Esophagus squamous epithelium (tissue), 5 donors: Measurements from ENCODE around the gene WWOX. TPM values are rescaled to one million over a fixed set of nuclear protein-coding genes. Genes with fewer than 3 reads are reported as not detected.

Experiments
- DNase-seq: peaks from one replicate; lab custom pipeline; 2025; lab: John Stamatoyannopoulos, UW
- H3K27ac ChIP-seq, 4 donors: fragments of 200-600 bp; sonication (generic); one replicate each; pipeline ENCODE4 v1.5.1; 2016 to 2019; ENCODE audit warnings: mild to moderate bottlenecking in 1 of 4
- H3K27me3 ChIP-seq, 4 donors: fragments of 200-600 bp; sonication (generic); 1 replicate in 3 of 4; 2 replicates in 1 of 4; pipeline versions ENCODE4 v1.5.1 to v1.6.0; 2017 to 2021; ENCODE audit warnings: antibody characterized with exemption in 1 of 4
- H3K36me3 ChIP-seq, 3 donors: fragments of 200-600 bp; sonication (generic); one replicate each; pipeline ENCODE4 v1.5.1; 2016 to 2019
- H3K4me1 ChIP-seq, 3 donors: fragments of 200-600 bp; sonication (generic); one replicate each; pipeline ENCODE4 v1.5.1; 2017 to 2019
- H3K4me3 ChIP-seq, 4 donors: fragments of 200-600 bp; sonication (generic); 1 replicate in 3 of 4; 2 replicates in 1 of 4; pipeline ENCODE4 v1.5.1; 2016 to 2019; ENCODE audit warnings: mild to moderate bottlenecking in 2 of 4, moderate library complexity in 1 of 4
- H3K9me3 ChIP-seq, 3 donors: fragments of 200-600 bp; sonication (generic); one replicate each; pipeline ENCODE4 v1.5.1; 2016 to 2019
- POLR2A ChIP-seq, 4 donors: fragments of 450-650 bp; IDR thresholded peaks; one replicate each; pipeline ENCODE4 v1.6.1; 2017; ENCODE audit warnings: antibody characterized with exemption in 4 of 4, mild to moderate bottlenecking in 4 of 4, moderate library complexity in 3 of 4
- WGBS, 2 donors: methylation state at CpG; one replicate each; pipeline ENCODE4 v1.1.5; 2018; 5-methylcytosine and 5-hydroxymethylcytosine counted together
- intact Hi-C: fragments of 100-400 bp; cut with DNase I; formaldehyde crosslinking; loops from one replicate; pipeline ENCODE4 v1.15.0; 2022
- total RNA-seq, 4 donors: library from RNA; depleted of rRNA; stranded (reverse); fragments of >200 nt; gene quantifications; one replicate each; pipeline ENCODE4 v1.1.0, GENCODE V29; 2016
- TF ChIP-seq, protein P1 (sequence below), 6 experiments: fragments of 450-650 bp in 4 of 6; fragments of 200-600 bp in 2 of 6; sonication (generic) in 2 of 6; IDR thresholded peaks; one replicate each; pipeline ENCODE4 v1.5.1; 2016 to 2019; ENCODE audit warnings: antibody characterized with exemption in 6 of 6, mild to moderate bottlenecking in 4 of 6, moderate library complexity in 4 of 6
- donor health status: DM: yes; HTN: yes; CAD: no.

The WWOX gene
- total RNA-seq, 4 donors from 2014 or later: 20.9 to 31.1 (median 27.5) TPM

DNA sequence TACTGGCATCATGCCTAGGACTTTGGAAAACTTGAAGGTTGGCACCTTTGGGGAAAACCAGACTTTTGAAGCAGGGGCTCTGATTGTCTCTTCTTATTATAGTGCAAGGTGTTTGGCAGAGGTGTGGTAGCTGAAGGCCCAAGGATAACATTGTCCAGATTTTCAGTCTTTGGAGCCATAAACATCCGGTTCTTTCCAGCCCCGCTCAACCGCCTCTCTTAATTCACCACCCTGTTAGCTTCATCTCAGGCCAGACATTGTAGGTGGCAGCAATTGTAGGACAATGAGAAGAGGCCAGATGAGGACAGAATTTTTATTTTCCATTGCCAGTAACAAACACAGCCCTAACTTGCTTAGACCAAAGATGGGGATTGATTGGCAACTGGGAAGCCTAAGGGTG is 851.3 kb downstream of the WWOX start:
- H3K9me3 ChIP-seq: no peaks in the 10 kb centered on the region
- no peak overlapping the region for H3K27ac ChIP-seq
- H3K36me3 ChIP-seq: no peaks in the 10 kb centered on the region
- peaks cover 0 to 15% (median 0%) of the 10 kb centered on the region in 3 donors for H3K4me1 ChIP-seq
- no peak overlapping the region for H3K4me3 ChIP-seq
- TF ChIP-seq, protein P1, sequence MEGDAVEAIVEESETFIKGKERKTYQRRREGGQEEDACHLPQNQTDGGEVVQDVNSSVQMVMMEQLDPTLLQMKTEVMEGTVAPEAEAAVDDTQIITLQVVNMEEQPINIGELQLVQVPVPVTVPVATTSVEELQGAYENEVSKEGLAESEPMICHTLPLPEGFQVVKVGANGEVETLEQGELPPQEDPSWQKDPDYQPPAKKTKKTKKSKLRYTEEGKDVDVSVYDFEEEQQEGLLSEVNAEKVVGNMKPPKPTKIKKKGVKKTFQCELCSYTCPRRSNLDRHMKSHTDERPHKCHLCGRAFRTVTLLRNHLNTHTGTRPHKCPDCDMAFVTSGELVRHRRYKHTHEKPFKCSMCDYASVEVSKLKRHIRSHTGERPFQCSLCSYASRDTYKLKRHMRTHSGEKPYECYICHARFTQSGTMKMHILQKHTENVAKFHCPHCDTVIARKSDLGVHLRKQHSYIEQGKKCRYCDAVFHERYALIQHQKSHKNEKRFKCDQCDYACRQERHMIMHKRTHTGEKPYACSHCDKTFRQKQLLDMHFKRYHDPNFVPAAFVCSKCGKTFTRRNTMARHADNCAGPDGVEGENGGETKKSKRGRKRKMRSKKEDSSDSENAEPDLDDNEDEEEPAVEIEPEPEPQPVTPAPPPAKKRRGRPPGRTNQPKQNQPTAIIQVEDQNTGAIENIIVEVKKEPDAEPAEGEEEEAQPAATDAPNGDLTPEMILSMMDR (IDR thresholded peaks at IDR 0.05): no peak
- TF ChIP-seq POLR2A (IDR thresholded peaks at IDR 0.05): no peak
- 61 to 63% methylated on average over 3 of the region's 3 CpGs for WGBS, 2 donors
- DNase-seq: no peak
- H3K27me3 ChIP-seq: no peaks in the 10 kb centered on the region
- intact Hi-C loops: no loop called here

DNA sequence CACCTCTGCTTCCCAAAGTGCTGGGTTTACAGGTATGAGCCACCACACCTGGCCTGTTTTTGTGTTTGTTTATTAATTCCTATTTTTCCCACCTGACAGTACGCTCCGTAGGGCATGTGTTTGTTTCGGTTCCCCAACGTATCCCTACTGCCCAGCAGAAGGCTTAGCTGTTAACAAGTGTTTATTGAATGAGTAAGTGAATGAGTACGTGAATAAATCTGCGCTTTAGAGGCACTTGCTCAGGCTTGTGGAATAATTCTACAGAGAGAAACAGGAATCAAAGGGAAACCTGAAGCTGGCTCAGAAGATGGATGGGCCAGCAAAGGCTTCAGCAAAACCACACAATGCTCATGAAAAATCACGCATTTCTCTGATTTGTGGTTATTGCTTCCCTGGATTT is 853.2 kb downstream of the WWOX start:
- 42 to 49% methylated on average over 7 of the region's 7 CpGs for WGBS, 2 donors
- H3K36me3 ChIP-seq: no peaks in the 10 kb centered on the region
- no peaks in the 10 kb centered on the region for H3K27me3 ChIP-seq
- H3K4me1 ChIP-seq: peaks cover 0 to 16% (median 0%) of the 10 kb centered on the region in 3 donors
- H3K9me3 ChIP-seq: no peaks in the 10 kb centered on the region
- no peak for TF ChIP-seq POLR2A (IDR thresholded peaks at IDR 0.05)
- TF ChIP-seq, protein P1 (IDR thresholded peaks at IDR 0.05): no peak
- no peak overlapping the region for H3K27ac ChIP-seq
- no peak for DNase-seq
- H3K4me3 ChIP-seq: no peak overlapping the region
- intact Hi-C loops: no loop called here

- H3K4me3 ChIP-seq: no peak overlapping the region
- no peaks in the 10 kb centered on the region for H3K36me3 ChIP-seq
- H3K27ac ChIP-seq: no peak overlapping the region
- no peak for DNase-seq
- no peaks in the 10 kb centered on the region for H3K27me3 ChIP-seq
- no peaks in the 10 kb centered on the region for H3K9me3 ChIP-seq
- H3K4me1 ChIP-seq: peaks cover 0 to 19% (median 0%) of the 10 kb centered on the region in 3 donors
- no peak for TF ChIP-seq POLR2A (IDR thresholded peaks at IDR 0.05)
- TF ChIP-seq, protein P1 (IDR thresholded peaks at IDR 0.05): no peak
- 51 to 52% methylated on average over 6 to 8 of the region's 8 CpGs for WGBS, 2 donors
- intact Hi-C loops: no loop called here
Measured at GRCh38 chr16:78953526-78953925, 854.1 kb downstream of the WWOX start.

DNA sequence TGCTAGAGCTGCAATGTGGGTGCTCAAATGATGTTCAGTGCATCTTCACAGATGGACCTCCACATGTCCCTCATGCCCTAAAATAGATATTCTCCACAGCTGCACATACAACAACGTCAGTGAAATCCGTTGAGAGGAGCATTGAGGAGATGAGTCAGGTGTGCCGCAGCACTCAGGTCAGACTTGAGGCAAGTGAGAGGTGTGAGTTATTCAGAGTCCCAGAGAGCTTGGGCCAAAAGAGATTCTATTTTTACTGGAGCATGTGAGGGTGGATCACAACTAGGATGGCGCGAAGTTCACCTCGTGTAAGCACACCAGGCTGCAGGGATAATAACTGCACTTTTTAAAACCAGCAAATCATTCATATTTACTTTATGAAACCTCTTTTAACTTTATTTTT is 855.8 kb downstream of the WWOX start:
- DNase-seq: no peak

DNA sequence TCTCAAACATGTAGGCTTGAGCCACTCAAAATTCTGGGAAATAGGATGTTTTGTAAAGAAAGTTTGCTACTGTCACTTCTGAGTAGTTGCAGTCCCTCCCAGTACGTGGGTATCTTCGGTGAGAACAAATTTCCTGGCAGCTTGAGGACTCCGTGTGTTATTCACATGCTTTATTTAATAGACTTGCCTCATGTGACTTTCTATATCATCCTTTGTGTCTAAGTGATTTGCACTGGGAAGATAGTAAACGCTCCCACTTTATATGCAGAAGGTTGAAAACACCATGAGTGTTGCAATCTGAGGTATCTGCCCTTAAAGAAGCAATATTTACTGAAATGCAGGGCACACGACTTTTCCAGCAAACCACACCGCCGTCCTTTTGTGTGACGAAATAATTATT is 857.4 kb downstream of the WWOX start:
- Histone ChIP-seq H3K27me3 (no peaks in the 10 kb centered on the region), H3K9me3 (no peaks in the 10 kb centered on the region), H3K36me3 (no peaks in the 10 kb centered on the region), H3K4me3 (no peak overlapping the region), H3K4me1 (peaks cover 0 to 19% (median 0%) of the 10 kb centered on the region in 3 donors), H3K27ac (no peak overlapping the region)
- 80 to 83% methylated on average over 8 of the region's 8 CpGs for WGBS, 2 donors
- intact Hi-C loops: no loop called here
- DNase-seq: no peak
- TF ChIP-seq, protein P1 (IDR thresholded peaks at IDR 0.05): no peak
- TF ChIP-seq POLR2A (IDR thresholded peaks at IDR 0.05): no peak

More for the DNA sequence above, 855.8 kb downstream of the WWOX start:
- H3K27me3 ChIP-seq: no peaks in the 10 kb centered on the region
- no peaks in the 10 kb centered on the region for H3K9me3 ChIP-seq
- H3K27ac ChIP-seq: no peak overlapping the region
- H3K36me3 ChIP-seq: no peaks in the 10 kb centered on the region
- TF ChIP-seq POLR2A (IDR thresholded peaks at IDR 0.05): no peak
- TF ChIP-seq, protein P1 (IDR thresholded peaks at IDR 0.05): no peak
- intact Hi-C loops: no loop called here
- 66 to 91% methylated on average over 4 to 6 of the region's 6 CpGs for WGBS, 2 donors
- H3K4me3 ChIP-seq: no peak overlapping the region
- peaks cover 0 to 19% (median 0%) of the 10 kb centered on the region in 3 donors for H3K4me1 ChIP-seq
